GM12873 (cell line): ENCODE measurements around the gene FAM222B.

Experiments
- CTCF ChIP-seq: IDR thresholded peaks from 2 replicates; pipeline ENCODE4 v1.5.1; 2012; ENCODE audit warnings: low read depth, mild to moderate bottlenecking, moderate library complexity, low read length, control low read depth; ENCODE audit not compliant: insufficient read depth; ENCODE audit errors: missing control alignments

The FAM222B gene

GRCh38 chr17:28759256-28759865 lies 83.2 kb downstream of the FAM222B start:
- no peak for TF ChIP-seq CTCF

GRCh38 chr17:28758411-28759121 lies 84.0 kb downstream of the FAM222B start:
- TF ChIP-seq CTCF: no peak

- no peak for TF ChIP-seq CTCF
Measured at GRCh38 chr17:28756049-28756804, 86.4 kb downstream of the FAM222B start.

GRCh38 chr17:28755486-28755885 lies 87.1 kb downstream of the FAM222B start:
- no peak for TF ChIP-seq CTCF

- no peak for TF ChIP-seq CTCF
Measured at GRCh38 chr17:28751600-28752366, 90.8 kb downstream of the FAM222B start.

GRCh38 chr17:28750178-28751047 lies 92.2 kb downstream of the FAM222B start:
- peak; percentile 100 for TF ChIP-seq CTCF
